ENCODE measurements around the gene ACAT1.

ACAT1 gene

GRCh38 chr11:108193725-108194124 is 72.4 kb downstream of the ACAT1 start:
- DNase-seq (ENCODE audit: low spot score), result no peak
- TF ChIP-seq CTCF (IDR thresholded peaks at IDR 0.05; ENCODE audit: extremely low read depth, missing control alignments), result no peak

- peak; percentile 47 for DNase-seq (ENCODE audit: low spot score)
- no peak for TF ChIP-seq CTCF (IDR thresholded peaks at IDR 0.05; ENCODE audit: extremely low read depth, missing control alignments)
Observed at GRCh38 chr11:108196901-108197300, 75.5 kb downstream of the ACAT1 start.
